Stomach (tissue), 9 donors: Measurements from ENCODE around the gene GOLGA7B. TPM values are rescaled to one million over a fixed set of nuclear protein-coding genes. Genes with fewer than 3 reads are reported as not detected.

ENCODE experiments used
- DNase-seq, 2 donors: peaks; one replicate each; pipeline versions ENCODE4 v3.0.0 to v3.0.0-alpha.2; 2013 to 2019
- H3K27ac ChIP-seq, 5 donors: fragments of 200-600 bp in 4 of 5; sonication (generic) in 4 of 5; one replicate each; pipeline ENCODE4 v1.5.1; 2013 to 2019; ENCODE audit warnings: mild to moderate bottlenecking in 1 of 5, moderate library complexity in 1 of 5
- H3K27me3 ChIP-seq, 3 donors: fragments of 200-600 bp; sonication (generic); one replicate each; pipeline ENCODE4 v1.5.1; 2017 to 2019; ENCODE audit warnings: mixed run types in 1 of 3
- H3K36me3 ChIP-seq, 4 donors: fragments of 200-600 bp; sonication (generic); 1 replicate in 3 of 4; 2 replicates in 1 of 4; pipeline ENCODE4 v1.5.1; 2016 to 2019
- H3K4me1 ChIP-seq, 4 donors: fragments of 200-600 bp; sonication (generic); one replicate each; pipeline ENCODE4 v1.5.1; 2016 to 2019
- H3K4me3 ChIP-seq, 4 donors: fragments of 200-600 bp; sonication (generic) in 3 of 4; one replicate each; pipeline ENCODE4 v1.5.1; 2016 to 2019; ENCODE audit warnings: mild to moderate bottlenecking in 1 of 4
- H3K9me3 ChIP-seq, 4 donors: fragments of 200-600 bp; sonication (generic); one replicate each; pipeline ENCODE4 v1.5.1; 2016 to 2019
- EP300 ChIP-seq: sonication (generic); formaldehyde crosslinking; IDR thresholded peaks from one replicate; pipeline ENCODE4 v1.6.1; 2017; ENCODE audit warnings: antibody characterized with exemption
- POLR2A ChIP-seq, 4 donors: fragments of 450-650 bp; IDR thresholded peaks; one replicate each; pipeline ENCODE4 v1.6.1; 2016; ENCODE audit warnings: antibody characterized with exemption in 4 of 4, control low read depth in 2 of 4, mild to moderate bottlenecking in 1 of 4, moderate library complexity in 1 of 4
- POLR2AphosphoS5 ChIP-seq, 3 donors: sonication (generic); formaldehyde crosslinking; IDR thresholded peaks; one replicate each; pipeline ENCODE4 v1.6.1; 2016; ENCODE audit warnings: antibody characterized with exemption in 3 of 3
- WGBS, 5 donors: extraction: QIAGEN DNeasy Blood & Tissue Kit in 3 of 5; methylation state at CpG; one replicate each; pipeline versions ENCODE4 v1.1.5 to v1.1.7; 2013 to 2018; 5-methylcytosine and 5-hydroxymethylcytosine counted together
- intact Hi-C: fragments of 100-400 bp; cut with DNase I; formaldehyde crosslinking; loops from one replicate; pipeline ENCODE4 v1.15.1; 2023; ENCODE audit warnings: low total_unique reads
- polyA plus RNA-seq, 3 donors: library from polyadenylated mRNA; stranded (reverse); fragments of 200-250 nt; gene quantifications; one replicate each; pipeline ENCODE4 v1.2.3, GENCODE V29; 2013
- total RNA-seq, 5 donors: library from RNA; depleted of rRNA; stranded (reverse); fragments of >200 nt; gene quantifications; one replicate each; pipeline versions ENCODE4 v1.1.0 to v1.2.3, GENCODE V29; 2014 to 2016
- TF ChIP-seq, protein P1 (sequence below), 7 experiments: fragments of 450-650 bp in 4 of 7; fragments of 200-600 bp in 3 of 7; sonication (generic) in 3 of 7; IDR thresholded peaks; one replicate each; pipeline ENCODE4 v1.5.1; 2016 to 2019; ENCODE audit warnings: antibody characterized with exemption in 7 of 7, control low read depth in 2 of 7, mild to moderate bottlenecking in 1 of 7
- donor health status: healthy with polysubstance abuse.
- donor health status: Bipolar disorder and iron deficiency.
- donor health status: healthy.

GOLGA7B gene
- total and polyA plus RNA-seq, 8 donors: 0.31 to 2.8 (median 0.83) TPM

DNA sequence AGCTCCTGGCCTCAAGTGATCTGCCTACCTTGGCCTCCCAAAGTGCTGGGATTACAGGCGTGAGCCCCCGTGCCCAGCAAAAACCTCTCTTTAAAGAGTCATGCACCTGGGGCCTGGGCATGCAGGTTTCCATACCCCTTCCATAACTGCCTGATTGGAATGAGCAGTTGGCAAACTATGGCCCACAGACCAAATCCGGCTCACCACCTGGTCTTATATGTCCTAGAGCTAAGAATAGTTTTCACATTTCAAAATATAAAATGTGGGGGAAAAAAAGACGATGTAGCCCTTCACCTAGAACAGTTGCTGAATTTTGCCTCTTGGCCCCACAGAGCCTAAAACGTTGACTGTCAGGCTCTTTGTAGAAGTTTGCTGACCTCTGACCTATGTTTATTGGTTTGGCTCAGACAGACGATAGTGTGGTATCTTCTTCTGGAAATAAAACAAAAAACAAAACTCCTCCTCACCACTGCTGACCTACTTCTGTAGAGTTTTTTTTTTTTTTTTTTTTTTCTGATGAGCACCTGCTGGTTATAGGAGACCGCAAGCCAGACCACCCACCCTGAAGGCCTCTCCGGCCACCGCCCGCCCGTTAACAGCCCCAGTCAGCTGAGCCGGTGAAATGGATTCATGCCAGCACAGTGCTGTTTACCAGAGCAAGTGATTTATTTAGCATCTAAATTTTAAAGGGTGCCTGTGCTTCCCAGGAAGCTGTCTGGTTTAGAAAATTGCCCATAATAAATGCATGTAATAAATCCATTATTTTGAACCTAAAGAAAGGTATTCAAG is 44.4 kb upstream of the GOLGA7B start:
- Histone ChIP-seq H3K27me3 (peaks cover 0 to 20% (median 0%) of the 10 kb centered on the region in 3 donors), H3K4me1 (no peaks in the 10 kb centered on the region), H3K36me3 (no peaks in the 10 kb centered on the region), H3K4me3 (no peak overlapping the region), H3K27ac (no peak overlapping the region), H3K9me3 (no peaks in the 10 kb centered on the region)
- DNase-seq: no peak
- intact Hi-C loops: no loop called here
- TF ChIP-seq POLR2AphosphoS5 (IDR thresholded peaks at IDR 0.05) (no peak), EP300 (no peak), POLR2A (IDR thresholded peaks at IDR 0.05) (no peak)
- TF ChIP-seq, protein P1, sequence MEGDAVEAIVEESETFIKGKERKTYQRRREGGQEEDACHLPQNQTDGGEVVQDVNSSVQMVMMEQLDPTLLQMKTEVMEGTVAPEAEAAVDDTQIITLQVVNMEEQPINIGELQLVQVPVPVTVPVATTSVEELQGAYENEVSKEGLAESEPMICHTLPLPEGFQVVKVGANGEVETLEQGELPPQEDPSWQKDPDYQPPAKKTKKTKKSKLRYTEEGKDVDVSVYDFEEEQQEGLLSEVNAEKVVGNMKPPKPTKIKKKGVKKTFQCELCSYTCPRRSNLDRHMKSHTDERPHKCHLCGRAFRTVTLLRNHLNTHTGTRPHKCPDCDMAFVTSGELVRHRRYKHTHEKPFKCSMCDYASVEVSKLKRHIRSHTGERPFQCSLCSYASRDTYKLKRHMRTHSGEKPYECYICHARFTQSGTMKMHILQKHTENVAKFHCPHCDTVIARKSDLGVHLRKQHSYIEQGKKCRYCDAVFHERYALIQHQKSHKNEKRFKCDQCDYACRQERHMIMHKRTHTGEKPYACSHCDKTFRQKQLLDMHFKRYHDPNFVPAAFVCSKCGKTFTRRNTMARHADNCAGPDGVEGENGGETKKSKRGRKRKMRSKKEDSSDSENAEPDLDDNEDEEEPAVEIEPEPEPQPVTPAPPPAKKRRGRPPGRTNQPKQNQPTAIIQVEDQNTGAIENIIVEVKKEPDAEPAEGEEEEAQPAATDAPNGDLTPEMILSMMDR (IDR thresholded peaks at IDR 0.05): no peak
- WGBS, 5 donors: 61 to 72% (median 68%) methylated on average over 12 of the region's 12 CpGs

DNA sequence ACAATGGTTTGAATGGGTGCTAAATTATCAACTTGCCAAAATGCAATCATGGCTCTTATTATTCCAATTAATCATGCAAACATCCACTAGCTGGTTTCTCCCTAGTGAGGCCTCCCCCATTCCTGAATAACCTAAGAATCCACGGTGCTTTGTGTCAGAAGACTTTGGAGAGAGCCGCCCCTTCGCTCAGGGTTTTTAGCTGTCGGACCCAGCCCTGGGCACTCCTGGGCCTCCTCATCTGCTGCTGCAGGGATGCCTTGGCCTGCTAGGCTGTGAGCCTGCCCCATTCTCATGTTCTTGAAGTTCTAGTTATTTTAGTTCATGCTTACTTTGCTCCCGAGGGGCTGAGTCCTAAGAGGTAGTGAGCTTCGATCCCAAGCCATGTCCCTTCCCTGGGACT is 43.7 kb upstream of the GOLGA7B start:
- WGBS, 5 donors: 79 to 82% (median 81%) methylated on average over 6 of the region's 6 CpGs
- Histone ChIP-seq H3K27me3 (peaks cover 0 to 14% (median 0%) of the 10 kb centered on the region in 3 donors), H3K4me1 (no peaks in the 10 kb centered on the region), H3K4me3 (no peak overlapping the region), H3K36me3 (no peaks in the 10 kb centered on the region), H3K9me3 (no peaks in the 10 kb centered on the region), H3K27ac (no peak overlapping the region)
- no peak for DNase-seq
- TF ChIP-seq POLR2AphosphoS5 (IDR thresholded peaks at IDR 0.05) (no peak), POLR2A (IDR thresholded peaks at IDR 0.05) (no peak)
- TF ChIP-seq, protein P1 (IDR thresholded peaks at IDR 0.05): no peak
- intact Hi-C loops: no loop called here

DNA sequence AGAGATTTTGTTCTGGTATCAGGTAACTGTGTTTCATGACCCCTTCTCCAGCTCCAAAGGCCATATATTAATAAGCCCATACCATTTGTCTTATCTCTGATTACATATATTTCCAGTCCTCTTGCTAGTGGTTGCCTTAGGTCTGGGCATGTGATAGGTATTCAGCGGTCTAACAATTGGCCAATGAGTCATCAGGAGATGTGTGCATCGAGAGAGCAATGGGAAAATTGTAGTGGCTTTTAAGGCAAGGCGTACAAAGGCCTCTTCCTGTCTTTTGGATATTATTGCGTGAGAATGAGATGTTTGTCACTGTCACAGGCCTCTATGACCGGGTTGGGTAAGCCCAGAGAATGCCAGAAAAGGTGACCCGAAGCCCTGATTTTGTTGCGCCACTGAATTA is 39.2 kb upstream of the GOLGA7B start:
- Histone ChIP-seq H3K4me1 (no peaks in the 10 kb centered on the region), H3K4me3 (no peak overlapping the region), H3K27ac (no peak overlapping the region), H3K27me3 (peaks cover 0 to 17% (median 0%) of the 10 kb centered on the region in 3 donors), H3K36me3 (no peaks in the 10 kb centered on the region), H3K9me3 (no peaks in the 10 kb centered on the region)
- WGBS, 5 donors: 68 to 79% (median 72%) methylated on average over 7 of the region's 7 CpGs
- TF ChIP-seq, protein P1 (IDR thresholded peaks at IDR 0.05): no peak
- TF ChIP-seq POLR2A (IDR thresholded peaks at IDR 0.05) (no peak), POLR2AphosphoS5 (IDR thresholded peaks at IDR 0.05) (no peak), EP300 (no peak)
- intact Hi-C loops: no loop called here
- no peak for DNase-seq

DNA sequence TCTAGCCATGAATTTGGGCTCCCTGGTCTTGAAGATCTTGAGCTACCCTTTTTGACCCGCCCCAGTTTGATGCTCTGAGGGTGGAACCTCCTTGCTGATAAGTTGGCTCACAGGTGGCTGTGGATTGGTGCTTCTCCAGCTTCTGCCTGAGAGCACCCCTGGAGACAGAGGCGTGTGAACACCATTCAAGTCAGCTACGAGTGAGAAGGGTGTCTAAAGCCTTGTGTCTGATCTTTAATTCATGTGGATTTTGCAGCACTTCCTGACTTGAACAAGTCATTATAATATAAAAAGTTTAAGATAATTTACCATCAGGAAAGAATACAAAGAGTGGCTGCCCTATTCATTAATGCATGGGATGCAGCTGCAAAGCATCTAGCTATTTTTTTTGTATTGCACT is 37.7 kb upstream of the GOLGA7B start:
- Histone ChIP-seq H3K4me1 (no peaks in the 10 kb centered on the region), H3K36me3 (no peaks in the 10 kb centered on the region), H3K27ac (no peak overlapping the region), H3K27me3 (peaks cover 0 to 30% (median 0%) of the 10 kb centered on the region in 3 donors), H3K4me3 (no peak overlapping the region), H3K9me3 (no peaks in the 10 kb centered on the region)
- 56 to 64% (median 62%) methylated on average over 3 of the region's 3 CpGs for WGBS, 5 donors
- no peak for TF ChIP-seq POLR2AphosphoS5 (IDR thresholded peaks at IDR 0.05)
- no peak for TF ChIP-seq EP300
- TF ChIP-seq, protein P1 (IDR thresholded peaks at IDR 0.05): no peak
- no peak for TF ChIP-seq POLR2A (IDR thresholded peaks at IDR 0.05)
- no peak for DNase-seq
- intact Hi-C loops: no loop called here
